Neutrophil (primary cell): ENCODE measurements around the gene DCTN2.

Experiments
- H3K27ac ChIP-seq: fragments of 200-600 bp; sonication (generic); 2 replicates; pipeline ENCODE4 v1.5.1; 2016; ENCODE audit warnings: mild to moderate bottlenecking, moderate library complexity
- H3K27me3 ChIP-seq: fragments of 200-600 bp; sonication (generic); 2 replicates; pipeline ENCODE4 v1.6.0; 2016; ENCODE audit warnings: mild to moderate bottlenecking
- H3K36me3 ChIP-seq: fragments of 200-600 bp; sonication (generic); 2 replicates; pipeline ENCODE4 v1.5.1; 2017
- H3K4me1 ChIP-seq, 2 experiments: fragments of 200-600 bp in 1 of 2; sonication (generic) in 1 of 2; 1 replicate in 1 of 2; 2 replicates in 1 of 2; pipeline versions ENCODE4 v1.5.1 to v1.6.1; 2013 to 2016; ENCODE audit warnings: low read depth in 1 of 2, low read length in 1 of 2, mild to moderate bottlenecking in 1 of 2, moderate library complexity in 1 of 2; ENCODE audit not compliant: control insufficient read depth in 1 of 2, insufficient read depth in 1 of 2
- H3K4me3 ChIP-seq, 2 experiments: fragments of 200-600 bp in 1 of 2; sonication (generic) in 1 of 2; 1 replicate in 1 of 2; 2 replicates in 1 of 2; pipeline ENCODE4 v1.5.1; 2013 to 2016; ENCODE audit warnings: low read depth in 1 of 2, low read length in 1 of 2, mild to moderate bottlenecking in 1 of 2, moderate library complexity in 1 of 2
- H3K9me3 ChIP-seq: fragments of 200-600 bp; sonication (generic); 2 replicates; pipeline ENCODE4 v1.5.1; 2016
- CTCF ChIP-seq: fragments of 200-600 bp; sonication (generic); IDR thresholded peaks from 2 replicates; pipeline ENCODE4 v1.5.1; 2016; ENCODE audit warnings: antibody characterized with exemption

Gene DCTN2

DNA sequence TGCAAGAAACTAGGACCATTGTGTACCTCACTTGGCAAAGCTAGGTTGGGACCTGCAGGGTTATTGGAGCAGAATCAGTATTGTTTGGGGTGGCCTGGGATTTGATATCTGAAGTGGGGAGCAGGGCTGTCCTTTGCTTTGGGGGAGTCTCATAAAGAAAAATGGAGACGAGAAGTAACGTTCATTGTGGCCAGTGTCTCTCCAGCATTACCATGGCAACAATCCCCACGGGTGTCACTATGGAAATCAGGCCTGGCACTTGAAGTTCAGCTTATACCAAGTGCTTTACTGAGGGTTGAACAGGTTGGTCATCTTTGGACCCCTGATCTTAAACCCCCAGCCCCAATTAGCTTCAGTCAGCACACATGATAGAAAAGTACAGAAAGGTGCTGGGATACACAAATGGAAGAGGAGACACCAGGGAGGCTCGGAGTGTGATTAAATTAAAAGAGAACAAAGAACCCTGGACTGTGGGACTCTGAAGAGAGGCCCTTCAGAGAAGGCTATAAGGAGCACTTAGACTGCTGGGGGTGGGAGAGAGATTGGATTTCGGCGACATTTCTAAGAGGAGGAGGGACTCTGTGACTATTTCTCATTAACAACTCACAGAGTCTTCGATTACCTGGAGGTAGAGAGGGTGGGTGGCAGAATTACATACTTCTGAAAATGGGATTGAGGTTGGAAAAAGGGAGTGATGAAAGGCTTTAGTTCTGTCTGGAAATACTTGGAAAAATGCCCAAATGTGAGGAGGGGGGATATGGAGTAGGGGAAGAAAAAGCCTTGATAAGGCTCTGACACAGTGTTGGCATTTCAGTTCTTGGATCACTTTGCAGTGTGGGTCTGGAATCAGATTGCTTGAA lies 6.6 kb upstream of the DCTN2 start:
- TF ChIP-seq CTCF, result no peak

DNA sequence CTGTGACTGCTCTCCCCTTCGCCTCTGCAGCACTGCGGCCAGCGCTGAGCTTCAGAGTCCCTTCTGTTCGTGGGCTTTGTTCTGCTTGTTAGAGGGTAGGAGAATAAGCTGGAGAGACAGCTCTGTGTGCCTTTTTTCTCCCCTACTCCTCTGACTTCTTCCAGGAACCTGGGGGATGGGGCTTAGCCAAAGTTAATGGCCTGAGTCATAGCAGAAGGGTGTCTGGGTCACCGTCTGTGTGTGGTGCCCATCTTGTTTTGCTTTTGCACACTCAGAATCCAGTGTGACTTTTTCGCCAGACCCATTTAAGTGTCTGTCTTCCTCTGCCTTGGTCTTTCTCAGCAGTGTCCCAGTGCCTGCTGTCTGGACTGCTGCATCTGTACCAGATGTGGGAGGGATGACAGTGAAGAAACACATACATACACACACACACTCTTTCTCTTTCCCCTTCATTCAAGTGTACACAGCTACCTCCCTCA lies 5.9 kb upstream of the DCTN2 start:
- TF ChIP-seq CTCF, result no peak
- Histone ChIP-seq H3K4me3 (no peak overlapping the region), H3K27ac (no peak overlapping the region), H3K27me3 (peaks cover 79% of the 10 kb centered on the region), H3K36me3 (no peaks in the 10 kb centered on the region), H3K9me3 (no peaks in the 10 kb centered on the region), H3K4me1 (peaks cover 5 to 10% of the 10 kb centered on the region in 2 experiments)

More for the DNA sequence above, 6.6 kb upstream of the DCTN2 start:
- peaks cover 5 to 10% of the 10 kb centered on the region in 2 experiments for H3K4me1 ChIP-seq
- no peak overlapping the region for H3K4me3 ChIP-seq
- H3K27me3 ChIP-seq, result peaks cover 72% of the 10 kb centered on the region
- no peaks in the 10 kb centered on the region for H3K9me3 ChIP-seq
- H3K27ac ChIP-seq, result no peak overlapping the region
- no peaks in the 10 kb centered on the region for H3K36me3 ChIP-seq

GRCh38 chr12:57552306-57552651 lies 5.3 kb upstream of the DCTN2 start:
- no peaks in the 10 kb centered on the region for H3K9me3 ChIP-seq
- TF ChIP-seq CTCF, result no peak
- H3K27me3 ChIP-seq, result peaks cover 80% of the 10 kb centered on the region
- no peak overlapping the region for H3K27ac ChIP-seq
- H3K36me3 ChIP-seq, result no peaks in the 10 kb centered on the region
- peaks cover 9 to 15% of the 10 kb centered on the region in 2 experiments for H3K4me1 ChIP-seq
- H3K4me3 ChIP-seq, result no peak overlapping the region

DNA sequence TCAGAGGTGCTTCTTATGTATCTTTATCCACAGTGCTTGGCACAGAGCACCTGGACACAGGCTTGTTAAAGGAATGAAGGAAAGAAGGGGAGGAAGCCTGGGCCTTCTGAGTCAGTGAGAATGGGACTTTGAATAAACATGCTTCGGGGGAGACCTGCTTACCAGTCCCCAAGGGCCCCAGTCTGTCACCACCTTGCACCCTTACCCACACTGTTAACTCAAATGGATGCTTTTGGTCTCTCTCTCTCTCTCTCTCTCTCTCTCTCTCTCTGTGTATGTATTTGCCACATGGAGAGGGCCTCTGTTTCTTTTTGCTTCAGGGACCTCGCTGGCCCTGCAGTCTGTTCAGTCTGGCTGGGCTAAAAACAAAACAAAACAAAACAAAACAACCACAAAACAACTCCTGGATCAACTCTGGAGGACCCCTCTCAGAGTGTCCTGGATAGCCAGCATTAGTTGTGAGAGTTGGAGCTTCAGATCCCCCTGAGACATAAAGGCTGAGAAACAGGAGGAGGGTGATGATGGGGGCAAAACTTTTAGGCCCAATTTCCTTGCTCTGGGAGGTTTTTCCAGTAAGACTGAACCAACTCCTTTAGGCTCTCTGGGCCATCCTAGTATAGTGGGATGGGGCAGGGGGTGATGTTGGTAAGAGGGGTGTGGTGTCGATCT lies 4.8 kb upstream of the DCTN2 start:
- Histone ChIP-seq H3K27me3 (peaks cover 77% of the 10 kb centered on the region), H3K4me1 (peaks cover 12 to 18% of the 10 kb centered on the region in 2 experiments), H3K36me3 (no peaks in the 10 kb centered on the region), H3K9me3 (no peaks in the 10 kb centered on the region), H3K4me3 (no peak overlapping the region), H3K27ac (no peak overlapping the region)
- no peak for TF ChIP-seq CTCF

DNA sequence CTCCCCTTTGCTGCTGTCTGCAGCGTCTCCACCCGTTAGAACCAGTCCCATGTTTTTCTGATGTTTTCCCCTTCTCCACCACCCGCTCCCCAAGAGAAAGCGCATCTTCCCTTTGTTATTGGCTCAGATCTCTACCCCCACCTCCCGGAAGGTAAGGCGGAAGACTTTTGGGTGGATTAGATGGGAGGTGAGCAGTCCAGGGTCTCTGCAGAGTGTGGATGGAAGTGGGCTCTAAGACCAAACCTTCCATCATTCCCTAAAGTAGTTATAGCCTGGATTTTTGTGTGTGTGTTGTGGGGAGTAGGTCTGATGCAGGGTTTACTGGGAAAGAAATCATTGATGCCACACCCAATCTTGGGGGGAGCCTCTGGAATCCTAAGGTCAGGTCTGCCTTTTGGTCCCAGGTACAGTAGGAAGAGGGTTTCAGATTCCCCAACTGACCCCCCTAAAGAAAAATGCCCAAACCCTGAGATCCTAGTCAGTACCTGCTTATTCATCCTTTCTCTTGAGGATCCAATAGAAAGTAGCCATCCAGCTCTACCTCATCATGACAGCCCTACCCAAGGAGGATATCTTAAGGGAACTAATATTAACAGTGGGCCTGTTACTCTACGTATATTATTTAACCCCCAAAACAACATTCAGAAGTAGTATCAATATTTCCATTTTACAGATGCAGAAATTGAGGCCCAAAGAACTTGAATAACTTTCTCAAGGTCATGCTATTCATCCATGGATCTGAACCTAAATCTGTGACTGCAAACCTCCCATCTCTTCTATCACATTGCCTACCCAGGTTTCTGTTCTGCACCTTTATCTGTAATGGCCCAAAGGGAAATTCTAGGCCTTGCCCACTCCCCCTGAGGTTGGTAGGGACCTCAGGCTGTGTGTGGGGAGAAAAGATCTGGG lies 3.9 kb upstream of the DCTN2 start:
- Histone ChIP-seq H3K27me3 (peaks cover 72% of the 10 kb centered on the region), H3K4me3 (no peak overlapping the region)
- TF ChIP-seq CTCF, result no peak

More for the DNA sequence above, 3.9 kb upstream of the DCTN2 start:
- H3K9me3 ChIP-seq, result no peaks in the 10 kb centered on the region
- H3K4me1 ChIP-seq, result peaks cover 20 to 27% of the 10 kb centered on the region in 2 experiments
- H3K27ac ChIP-seq, result no peak overlapping the region
- no peaks in the 10 kb centered on the region for H3K36me3 ChIP-seq
